GM19043 (cell line): Measurements from ENCODE around the gene EWSR1.
"Not testable (repeated sequence)": the region's sequence is repeated elsewhere in the genome, so short reads cannot be mapped to it uniquely, and the experiment has no call there.

Experiments used
- ATAC-seq: cut with Tn5 transposase; IDR thresholded peaks from one replicate; pipeline ENCODE4 v1.9.1; 2021; ENCODE audit warnings: low read depth; ENCODE audit not compliant: unreplicated experiment

The EWSR1 gene

DNA sequence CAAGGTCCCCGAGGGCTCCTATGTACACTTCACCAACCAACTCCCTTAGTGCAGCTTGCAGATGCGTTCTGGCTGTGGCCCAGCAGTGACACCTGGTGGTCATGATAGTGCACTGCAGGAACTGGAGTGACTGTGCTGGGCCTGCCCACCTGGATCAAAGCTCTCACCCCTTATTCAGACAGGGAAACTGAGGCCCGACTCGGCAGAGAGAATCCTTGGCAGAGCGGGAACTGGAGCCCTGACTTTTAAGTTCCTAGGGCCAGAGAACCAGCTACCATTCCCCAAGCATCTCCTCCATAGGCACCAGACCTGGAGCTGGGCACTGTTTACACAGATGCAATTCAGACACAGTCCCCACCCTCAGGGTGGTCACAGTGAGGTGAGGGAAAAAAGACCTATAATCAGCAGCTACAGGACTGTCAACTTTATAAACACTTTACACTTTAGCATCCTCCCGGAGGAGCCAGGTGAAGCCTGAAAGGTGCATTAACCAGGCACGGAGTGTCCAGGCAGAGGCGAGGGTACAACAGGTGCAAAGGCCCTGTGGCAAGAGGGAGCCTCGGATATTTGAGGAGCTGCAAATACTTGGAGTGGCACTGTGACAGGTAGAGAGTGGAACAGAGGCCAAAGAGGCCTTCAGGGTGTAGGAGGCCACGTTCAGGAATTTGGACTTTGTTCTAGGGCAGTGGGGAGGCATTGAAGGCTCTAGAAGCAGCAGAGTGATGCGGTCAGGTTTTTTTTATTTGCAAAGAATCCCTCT is 22.3 kb upstream of the EWSR1 start:
- no peak for ATAC-seq

GRCh38 chr22:29247891-29248290 is 20.2 kb upstream of the EWSR1 start:
- not testable (repeated sequence) for ATAC-seq

- ATAC-seq, result no peak
Measured at GRCh38 chr22:29251265-29251664, 16.8 kb upstream of the EWSR1 start.

GRCh38 chr22:29251981-29252911 is 15.8 kb upstream of the EWSR1 start:
- no peak for ATAC-seq

GRCh38 chr22:29253561-29254285 is 14.3 kb upstream of the EWSR1 start:
- no peak for ATAC-seq

- ATAC-seq, result no peak
Measured at GRCh38 chr22:29254286-29254660, 13.8 kb upstream of the EWSR1 start.

DNA sequence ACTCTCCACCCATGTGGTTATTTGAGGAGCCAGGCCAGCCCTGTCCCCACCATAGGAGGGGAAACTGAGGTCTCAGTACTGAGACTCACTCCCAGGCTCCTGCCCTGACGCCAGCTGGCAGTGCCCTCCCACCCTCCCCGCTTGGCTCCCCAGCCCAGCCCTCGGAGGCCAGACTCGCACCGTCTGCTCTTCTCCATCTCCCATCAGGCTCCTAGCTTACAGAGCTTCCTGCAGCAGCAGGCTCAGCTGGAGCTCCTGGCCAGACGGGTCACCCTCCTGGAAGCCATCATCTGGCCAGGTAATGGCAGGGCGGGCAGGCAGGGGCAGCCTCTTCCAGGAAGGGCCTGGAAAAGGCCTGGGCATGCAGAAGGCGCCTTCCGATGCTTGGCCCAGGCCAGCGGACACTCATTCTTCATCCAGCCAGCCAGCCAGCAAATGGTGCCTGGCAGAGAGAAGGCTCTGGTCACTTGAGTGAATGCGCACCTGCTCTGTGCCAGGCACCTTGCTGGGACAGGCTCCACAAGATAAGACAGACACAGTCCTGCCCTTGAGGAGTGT is 12.9 kb upstream of the EWSR1 start:
- no peak for ATAC-seq

GRCh38 chr22:29256606-29257325 is 11.3 kb upstream of the EWSR1 start:
- no peak for ATAC-seq

DNA sequence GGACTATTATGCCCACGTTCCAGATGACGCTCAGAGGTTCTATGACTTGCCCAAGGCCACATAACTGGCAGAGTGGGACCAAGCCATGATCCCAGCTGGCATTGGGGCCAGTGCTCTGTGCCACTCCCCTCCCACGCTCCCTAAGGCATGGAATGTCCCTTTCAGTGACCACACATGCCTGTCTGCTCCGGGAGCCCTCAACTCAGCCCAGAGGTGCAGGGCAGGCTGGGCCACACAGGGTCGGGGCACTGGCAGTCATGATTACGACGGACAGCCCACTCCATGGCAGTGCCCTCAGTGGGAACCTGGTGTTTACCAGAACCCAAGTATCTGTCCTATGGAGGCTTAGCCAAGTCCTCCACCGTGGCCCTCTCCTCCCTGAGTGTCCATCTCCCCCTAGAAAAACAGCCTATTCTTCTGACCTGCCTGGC is 10.3 kb upstream of the EWSR1 start:
- no peak for ATAC-seq

GRCh38 chr22:29258407-29259252 is 9.4 kb upstream of the EWSR1 start:
- no peak for ATAC-seq

- no peak for ATAC-seq
Measured at GRCh38 chr22:29259253-29259899, 8.7 kb upstream of the EWSR1 start.

DNA sequence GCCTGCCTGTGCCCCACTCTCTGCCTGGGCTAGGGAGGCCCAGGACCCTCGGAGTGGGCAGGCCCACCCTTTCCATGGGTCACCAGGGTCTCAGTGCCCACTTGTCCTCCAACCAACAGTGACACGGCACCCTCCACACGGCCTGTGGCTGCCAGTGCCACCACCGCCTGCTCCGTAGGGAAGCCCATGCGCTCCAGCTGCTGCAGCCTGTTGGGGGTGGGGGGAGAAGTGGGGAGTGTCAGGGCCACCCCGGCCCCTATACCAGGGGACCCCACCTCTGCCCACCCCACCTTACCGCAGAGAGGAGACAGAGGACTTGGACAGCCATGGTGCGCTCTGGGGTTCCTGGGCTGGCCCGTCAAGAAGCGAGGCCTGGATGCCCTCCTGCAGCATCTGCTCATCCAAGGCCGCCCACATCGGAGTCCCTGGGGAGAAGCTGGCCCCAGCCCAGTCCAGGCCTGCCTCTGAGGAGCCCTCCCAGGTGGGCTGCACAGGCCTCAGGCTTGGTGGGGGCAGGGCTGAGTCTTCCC is 8.0 kb upstream of the EWSR1 start:
- ATAC-seq, result no peak

GRCh38 chr22:29260601-29261315 is 7.3 kb upstream of the EWSR1 start:
- no peak for ATAC-seq

DNA sequence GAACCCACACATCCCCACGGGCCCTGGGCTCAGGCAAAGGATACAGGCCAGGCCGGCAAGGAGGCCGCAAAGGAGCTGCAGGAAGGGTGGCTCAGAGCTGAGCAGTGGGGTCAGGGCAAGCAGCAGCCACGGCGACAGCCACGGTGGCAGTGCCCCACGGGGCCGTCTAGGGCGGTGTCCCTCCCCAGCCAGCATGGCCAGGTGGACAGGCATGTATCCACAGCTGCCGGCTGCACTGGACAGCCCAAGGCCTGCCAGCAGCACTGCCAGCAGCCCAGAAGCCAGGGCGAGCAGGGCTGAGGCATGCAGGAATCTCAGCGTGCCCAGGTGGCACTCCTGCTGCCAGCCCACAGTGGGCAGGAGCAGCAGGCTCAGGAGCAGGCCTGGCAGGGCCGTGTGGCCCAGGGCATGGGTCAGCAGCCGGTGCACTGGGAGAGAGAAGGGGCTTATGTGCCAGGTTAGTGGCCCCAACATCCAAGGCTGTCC is 4.2 kb upstream of the EWSR1 start:
- no peak for ATAC-seq

DNA sequence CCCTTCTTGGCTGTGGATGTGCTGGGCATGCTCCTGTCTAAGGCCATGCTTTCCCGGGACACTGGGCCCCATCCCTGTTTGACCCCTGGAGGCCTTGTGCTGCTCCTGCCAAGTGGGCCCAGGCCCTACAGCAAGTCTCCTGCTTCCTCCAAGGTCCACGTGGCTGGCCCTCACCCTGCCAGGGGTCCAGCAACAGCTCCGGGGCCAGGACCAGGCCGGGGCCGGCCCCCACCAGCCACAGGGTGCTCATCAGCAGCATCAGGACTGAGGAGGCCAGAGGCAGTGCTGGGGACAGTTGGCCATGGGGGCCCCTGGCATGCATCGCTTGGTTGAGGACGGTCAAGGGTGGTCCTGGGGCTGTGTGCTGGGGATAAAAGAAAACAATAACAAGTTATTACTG is 2.8 kb upstream of the EWSR1 start:
- ATAC-seq, result no peak

- no peak for ATAC-seq
Measured at GRCh38 chr22:29265929-29266328, 2.1 kb upstream of the EWSR1 start.

DNA sequence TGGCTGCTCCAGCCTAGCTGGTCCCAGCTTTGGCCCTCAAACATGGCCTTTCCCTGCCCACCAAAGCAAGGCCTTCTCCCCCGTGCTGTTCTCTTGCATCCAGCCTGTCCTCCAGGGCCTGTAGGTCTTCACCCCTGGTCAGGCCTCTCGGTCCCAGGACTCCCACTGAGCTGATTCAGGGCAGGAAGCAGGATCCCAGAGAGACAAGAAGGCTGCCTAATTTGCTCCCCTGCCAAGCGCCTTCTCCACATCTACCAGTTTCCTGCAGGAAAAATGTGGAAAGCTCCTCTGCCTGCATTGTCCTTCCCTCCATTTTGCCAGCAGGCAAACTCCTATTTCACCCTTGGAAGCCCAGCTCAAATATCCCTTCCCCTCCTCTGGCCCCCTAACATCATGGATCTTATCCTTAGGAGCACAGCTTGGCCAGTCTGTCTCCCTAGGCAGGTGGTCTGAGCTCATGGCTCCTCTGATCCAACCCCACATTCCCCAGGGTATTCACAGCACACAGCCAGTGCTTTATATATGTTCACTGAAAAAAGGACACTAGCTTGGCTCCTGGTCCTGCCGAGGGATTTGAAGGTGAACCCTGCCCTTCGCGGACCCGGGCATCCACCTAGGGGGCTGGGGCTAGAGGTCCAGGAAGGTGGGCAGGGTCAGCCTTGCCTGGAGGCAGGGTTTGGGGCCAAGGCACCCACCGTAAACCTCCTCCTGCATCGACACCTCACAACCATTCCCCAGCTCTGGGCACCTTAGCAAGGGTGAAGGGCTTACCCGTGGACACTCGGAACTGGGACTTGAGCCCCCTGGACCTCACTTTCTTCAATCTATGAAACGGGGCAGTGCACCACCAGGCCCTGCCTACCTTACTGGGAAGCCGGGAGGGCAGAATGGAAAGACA is 1.3 kb upstream of the EWSR1 start:
- ATAC-seq, result no peak
